SH-SY5Y (cell line): ENCODE results near the gene GPRC5A.

Experiments used
- GATA2 ChIP-seq: IDR thresholded peaks from 2 replicates; pipeline ENCODE4 v1.6.1; 2011; ENCODE audit warnings: mild to moderate bottlenecking, low read depth, low read length
- GATA3 ChIP-seq: IDR thresholded peaks from 2 replicates; pipeline ENCODE4 v1.6.1; 2011; ENCODE audit warnings: low read depth, mild to moderate bottlenecking, low read length, moderate library complexity

GPRC5A gene

GRCh38 chr12:12965836-12966235, 74.5 kb downstream of the GPRC5A start:
- no peak for TF ChIP-seq GATA3
- no peak for TF ChIP-seq GATA2
